Fibroblast of pulmonary artery (primary cell): ENCODE measurements around the gene IQSEC1.

Experiments
- DNase-seq: peaks from one replicate; pipeline ENCODE4 v3.0.0-alpha.2; 2010; ENCODE audit warnings: low read depth
- H3K4me3 ChIP-seq: replicated peaks from 2 replicates; pipeline ENCODE4 v1.5.1; 2011; ENCODE audit warnings: low read depth, mild to moderate bottlenecking, control low read depth, low read length, moderate library complexity
- CTCF ChIP-seq: IDR thresholded peaks from 2 replicates; pipeline ENCODE4 v1.5.1; 2011; ENCODE audit warnings: mild to moderate bottlenecking, control low read depth, low read length, inconsistent platforms; ENCODE audit errors: missing control alignments

Gene IQSEC1

GRCh38 chr3:13116426-13116825 lies 43.2 kb upstream of the IQSEC1 start:
- no peak for TF ChIP-seq CTCF
- DNase-seq, result no peak

GRCh38 chr3:13115991-13116390 lies 42.8 kb upstream of the IQSEC1 start:
- no peak for TF ChIP-seq CTCF
- DNase-seq, result no peak

More at GRCh38 chr3:13116426-13116825, 43.2 kb upstream of the IQSEC1 start:
- H3K4me3 ChIP-seq, result no peak overlapping the region

GRCh38 chr3:13115576-13115910 lies 42.3 kb upstream of the IQSEC1 start:
- no peak for DNase-seq
- H3K4me3 ChIP-seq, result no peak overlapping the region
- TF ChIP-seq CTCF, result no peak

More at GRCh38 chr3:13115991-13116390, 42.8 kb upstream of the IQSEC1 start:
- H3K4me3 ChIP-seq, result no peak overlapping the region

GRCh38 chr3:13114811-13115575 lies 41.8 kb upstream of the IQSEC1 start:
- TF ChIP-seq CTCF, result no peak
- DNase-seq, result no peak
- H3K4me3 ChIP-seq, result no peak overlapping the region

- TF ChIP-seq CTCF, result no peak
- no peak for DNase-seq
Observed at GRCh38 chr3:13113346-13114330, 40.4 kb upstream of the IQSEC1 start.

GRCh38 chr3:13112521-13113345 lies 39.5 kb upstream of the IQSEC1 start:
- no peak for TF ChIP-seq CTCF
- H3K4me3 ChIP-seq, result no peak overlapping the region
- no peak for DNase-seq

More at GRCh38 chr3:13113346-13114330, 40.4 kb upstream of the IQSEC1 start:
- H3K4me3 ChIP-seq, result no peak overlapping the region
